Esophagus muscularis mucosa (tissue), 4 donors: ENCODE measurements around the gene MTLN. TPM values are rescaled to one million over a fixed set of nuclear protein-coding genes. Genes with fewer than 3 reads are reported as not detected.
A peak's percentile ranks its signal among the peaks of the same experiment; 100 is the strongest.
"Not testable (repeated sequence)": the region's sequence is repeated elsewhere in the genome, so short reads cannot be mapped to it uniquely, and the experiment has no call there.

Experiments
- DNase-seq: peaks from one replicate; pipeline ENCODE4 v3.0.0-alpha.2; 2017; ENCODE audit errors: extremely low spot score
- H3K27ac ChIP-seq, 4 donors: fragments of 200-600 bp; sonication (generic); replicated peaks in 1 of 4; 1 replicate in 3 of 4; 2 replicates in 1 of 4; pipeline ENCODE4 v1.5.1; 2016 to 2019; ENCODE audit warnings: mild to moderate bottlenecking in 1 of 4
- H3K27me3 ChIP-seq, 4 donors: fragments of 200-600 bp; sonication (generic); one replicate each; pipeline versions ENCODE4 v1.5.1 to v1.6.0; 2016 to 2019
- H3K36me3 ChIP-seq, 4 donors: fragments of 200-600 bp; sonication (generic); one replicate each; pipeline ENCODE4 v1.5.1; 2016 to 2019
- H3K4me1 ChIP-seq, 4 donors: fragments of 200-600 bp; sonication (generic); one replicate each; pipeline ENCODE4 v1.5.1; 2016 to 2019
- H3K4me3 ChIP-seq, 4 donors: fragments of 200-600 bp; sonication (generic); 1 replicate in 2 of 4; 2 replicates in 2 of 4; pipeline ENCODE4 v1.5.1; 2016 to 2019; ENCODE audit warnings: mild to moderate bottlenecking in 4 of 4, moderate library complexity in 1 of 4
- H3K9me3 ChIP-seq, 4 donors: fragments of 200-600 bp; sonication (generic); 1 replicate in 3 of 4; 2 replicates in 1 of 4; pipeline ENCODE4 v1.5.1; 2016 to 2019
- CTCF ChIP-seq, 3 experiments: fragments of 200-600 bp in 2 of 3; fragments of 450-650 bp in 1 of 3; sonication (generic) in 2 of 3; IDR thresholded peaks; one replicate each; pipeline ENCODE4 v1.5.1; 2017 to 2019; ENCODE audit warnings: antibody characterized with exemption in 3 of 3, mild to moderate bottlenecking in 2 of 3, moderate library complexity in 1 of 3
- EP300 ChIP-seq: sonication (generic); formaldehyde crosslinking; IDR thresholded peaks from one replicate; pipeline ENCODE4 v1.6.1; 2017; ENCODE audit warnings: antibody characterized with exemption
- POLR2A ChIP-seq: fragments of 450-650 bp; IDR thresholded peaks from one replicate; pipeline ENCODE4 v1.6.1; 2017; ENCODE audit warnings: antibody characterized with exemption, moderate library complexity, mild to moderate bottlenecking, low read depth
- POLR2AphosphoS5 ChIP-seq, 2 donors: sonication (generic); formaldehyde crosslinking; IDR thresholded peaks; one replicate each; pipeline ENCODE4 v1.6.1; 2017; ENCODE audit warnings: antibody characterized with exemption in 2 of 2
- WGBS: methylation state at CpG from one replicate; pipeline ENCODE4 v1.1.5; 2018; 5-methylcytosine and 5-hydroxymethylcytosine counted together
- intact Hi-C: fragments of 100-400 bp; cut with DNase I; formaldehyde crosslinking; loops from one replicate; pipeline ENCODE4 v1.15.1; 2023
- total RNA-seq, 4 donors: library from RNA; depleted of rRNA; stranded (reverse); fragments of >200 nt; gene quantifications; one replicate each; pipeline versions ENCODE4 v1.1.0 to v1.2.1, GENCODE V29; 2016

The MTLN gene
- 100 to 1,000 TPM in 3 of 4 donors, 10 to 100 TPM in 1; 78.2 to 186 (median 136) TPM for total RNA-seq

- 7% methylated on average over 45 of the region's 54 CpGs for WGBS
- H3K9me3 ChIP-seq: no peaks in the 10 kb centered on the region
- H3K27me3 ChIP-seq: peaks cover 0 to 5% (median 0%) of the 10 kb centered on the region in 4 donors
- peak within 1 kb of the TSS; percentile 81 to 83 (median 82) for H3K27ac ChIP-seq
- DNase-seq: no peak
- peaks cover 13 to 20% (median 14%) of the 10 kb centered on the region in 4 donors for H3K4me1 ChIP-seq
- peaks cover 0 to 25% (median 21%) of the 10 kb centered on the region in 4 donors for H3K36me3 ChIP-seq
- peak within 1 kb of the TSS; percentile 68 to 75 (median 70) for H3K4me3 ChIP-seq
- intact Hi-C loops: no loop called here
- TF ChIP-seq EP300 (no peak), POLR2AphosphoS5 (IDR thresholded peaks at IDR 0.05) (peak; percentile 90 to 97), CTCF (IDR thresholded peaks at IDR 0.05) (no peak), POLR2A (peak; percentile 71)
Measured at GRCh38 chr2:110211938-110212858, at the start of gene MTLN. TSS of gene MTLN (minus strand) at chr2:110212547. CDS start at chr2:110212525, 22 bp downstream.

GRCh38 chr2:110261910-110262309, 49.6 kb upstream of the MTLN start:
- H3K27ac ChIP-seq, intact Hi-C loops, H3K4me3 ChIP-seq, H3K27me3 ChIP-seq, H3K36me3 ChIP-seq, H3K4me1 ChIP-seq, H3K9me3 ChIP-seq, DNase-seq: not testable (repeated sequence)
- WGBS: no CpG with 5 or more reads among the region's 1 CpG

GRCh38 chr2:110248081-110248795, 35.9 kb upstream of the MTLN start:
- H3K27me3 ChIP-seq, H3K9me3 ChIP-seq, H3K4me3 ChIP-seq, H3K27ac ChIP-seq, DNase-seq, H3K36me3 ChIP-seq, intact Hi-C loops, H3K4me1 ChIP-seq: not testable (repeated sequence)
- 83% methylated on average over 6 of the region's 7 CpGs for WGBS

GRCh38 chr2:110245488-110246435, 33.4 kb upstream of the MTLN start:
- no CpG with 5 or more reads among the region's 89 CpGs for WGBS
- intact Hi-C loops, DNase-seq: not testable (repeated sequence)

GRCh38 chr2:110243283-110243682, 30.9 kb upstream of the MTLN start:
- DNase-seq, H3K4me3 ChIP-seq, H3K27me3 ChIP-seq, H3K9me3 ChIP-seq, intact Hi-C loops, H3K36me3 ChIP-seq, H3K27ac ChIP-seq, H3K4me1 ChIP-seq: not testable (repeated sequence)
- WGBS: 70% methylated on average over 1 of the region's 3 CpGs

More at GRCh38 chr2:110245488-110246435, 33.4 kb upstream of the MTLN start:
- H3K4me3 ChIP-seq, H3K27me3 ChIP-seq, H3K9me3 ChIP-seq, H3K36me3 ChIP-seq, H3K27ac ChIP-seq, H3K4me1 ChIP-seq: not testable (repeated sequence)

GRCh38 chr2:110234514-110234913, 22.2 kb upstream of the MTLN start:
- H3K4me3 ChIP-seq, H3K27ac ChIP-seq, DNase-seq, intact Hi-C loops, H3K36me3 ChIP-seq, H3K27me3 ChIP-seq, H3K9me3 ChIP-seq, H3K4me1 ChIP-seq: not testable (repeated sequence)
- WGBS: 63% methylated on average over 5 of the region's 5 CpGs

GRCh38 chr2:110229886-110230285, 17.5 kb upstream of the MTLN start:
- H3K27ac ChIP-seq, DNase-seq, H3K4me1 ChIP-seq, H3K36me3 ChIP-seq, H3K9me3 ChIP-seq, intact Hi-C loops, H3K4me3 ChIP-seq: not testable (repeated sequence)
- peaks cover 0 to 12% (median 0%) of the 10 kb centered on the region in 4 donors for H3K27me3 ChIP-seq
- no CpG with 5 or more reads among the region's 1 CpG for WGBS

- intact Hi-C loops, DNase-seq, H3K27ac ChIP-seq, H3K36me3 ChIP-seq, H3K4me1 ChIP-seq, H3K4me3 ChIP-seq, H3K9me3 ChIP-seq: not testable (repeated sequence)
- H3K27me3 ChIP-seq: peaks cover 0 to 35% (median 0%) of the 10 kb centered on the region in 4 donors
- 76% methylated on average over 1 of the region's 1 CpG for WGBS
Measured at GRCh38 chr2:110222626-110223025, 10.3 kb upstream of the MTLN start.
